KMS-11 (cell line): Measurements from ENCODE around the gene ENTR1.

Source experiments
- H2AFZ ChIP-seq: fragments of 200-600 bp; sonication (generic); 2 replicates; pipeline ENCODE4 v1.6.1; 2016; ENCODE audit warnings: antibody characterized with exemption, mixed run types, low read depth
- H3K27ac ChIP-seq: fragments of 200-600 bp; sonication (generic); 2 replicates; pipeline ENCODE4 v1.6.1; 2016; ENCODE audit warnings: mild to moderate bottlenecking, mixed run types
- H3K27me3 ChIP-seq: fragments of 200-600 bp; sonication (generic); 2 replicates; pipeline ENCODE4 v1.6.1; 2017; ENCODE audit warnings: mild to moderate bottlenecking, low read depth, mixed run types, moderate library complexity; ENCODE audit not compliant: insufficient read depth
- H3K36me3 ChIP-seq: fragments of 200-600 bp; sonication (generic); 2 replicates; pipeline ENCODE4 v1.6.1; 2017; ENCODE audit warnings: mild to moderate bottlenecking, mixed run types; ENCODE audit not compliant: insufficient read depth
- H3K4me1 ChIP-seq: fragments of 200-600 bp; sonication (generic); 2 replicates; pipeline ENCODE4 v1.6.1; 2016; ENCODE audit warnings: mild to moderate bottlenecking, low read depth, mixed run types; ENCODE audit not compliant: poor library complexity, severe bottlenecking
- H3K4me2 ChIP-seq: fragments of 200-600 bp; sonication (generic); 2 replicates; pipeline ENCODE4 v1.7.0; 2016; ENCODE audit warnings: mild to moderate bottlenecking, mixed run types
- H3K4me3 ChIP-seq: fragments of 200-600 bp; sonication (generic); IDR thresholded peaks from 2 replicates; pipeline ENCODE4 v1.6.1; 2017; ENCODE audit warnings: low read depth, low read length, mixed read lengths; ENCODE audit not compliant: insufficient read depth
- H3K79me2 ChIP-seq: fragments of 200-600 bp; sonication (generic); 2 replicates; pipeline ENCODE4 v1.6.1; 2016; ENCODE audit warnings: low read depth, mixed run types; ENCODE audit not compliant: insufficient read depth
- H3K9ac ChIP-seq: fragments of 200-600 bp; sonication (generic); 2 replicates; pipeline ENCODE4 v1.6.1; 2016; ENCODE audit warnings: mild to moderate bottlenecking, mixed run types
- H4K20me1 ChIP-seq: fragments of 200-600 bp; sonication (generic); 2 replicates; pipeline ENCODE4 v1.6.1; 2016; ENCODE audit warnings: mild to moderate bottlenecking, mixed run types; ENCODE audit not compliant: insufficient read depth
- CTCF ChIP-seq: fragments of 200-600 bp; sonication (generic); conservative IDR thresholded peaks from 2 replicates; pipeline ENCODE4 v1.6.1; 2017; ENCODE audit warnings: low read depth, mild to moderate bottlenecking, antibody characterized with exemption, low read length, moderate library complexity, mixed read lengths

Gene ENTR1

GRCh38 chr9:136385015-136385414 is 25.4 kb downstream of the ENTR1 start:
- Histone ChIP-seq H3K27ac (no peak overlapping the region), H3K4me2 (no peak overlapping the region), H3K36me3 (0 out of 2 replicates have a peak, but pooled peaks cover 4% of the 10 kb centered on the region), H3K4me1 (no peaks in the 10 kb centered on the region), H3K4me3 (no peak overlapping the region), H3K27me3 (no peaks in the 10 kb centered on the region), H4K20me1 (no peaks in the 10 kb centered on the region), H2AFZ (no peak overlapping the region), H3K9ac (no peak overlapping the region), H3K79me2 (no peaks in the 10 kb centered on the region)
- TF ChIP-seq CTCF, result no peak

- H3K27ac ChIP-seq, result no peak overlapping the region
- H3K4me3 ChIP-seq, result no peak overlapping the region
- no peaks in the 10 kb centered on the region for H3K4me1 ChIP-seq
- H3K4me2 ChIP-seq, result no peak overlapping the region
- H3K9ac ChIP-seq, result no peak overlapping the region
- H3K79me2 ChIP-seq, result no peaks in the 10 kb centered on the region
- H2AFZ ChIP-seq, result no peak overlapping the region
- 0 out of 2 replicates have a peak, but pooled peaks cover 4% of the 10 kb centered on the region for H3K36me3 ChIP-seq
- no peak for TF ChIP-seq CTCF
- no peaks in the 10 kb centered on the region for H3K27me3 ChIP-seq
- H4K20me1 ChIP-seq, result no peaks in the 10 kb centered on the region
Measured at GRCh38 chr9:136383436-136383835, 27.0 kb downstream of the ENTR1 start.

GRCh38 chr9:136381966-136382513 is 28.4 kb downstream of the ENTR1 start:
- 0 out of 2 replicates have a peak, but pooled peaks cover 2% of the 10 kb centered on the region for H3K36me3 ChIP-seq
- no peak for TF ChIP-seq CTCF
- H3K27ac ChIP-seq, result no peak overlapping the region

GRCh38 chr9:136381311-136381710 is 29.1 kb downstream of the ENTR1 start:
- no peaks in the 10 kb centered on the region for H3K79me2 ChIP-seq
- no peak overlapping the region for H3K9ac ChIP-seq
- TF ChIP-seq CTCF, result no peak
- H3K4me3 ChIP-seq, result no peak overlapping the region
- no peaks in the 10 kb centered on the region for H3K27me3 ChIP-seq
- no peaks in the 10 kb centered on the region for H4K20me1 ChIP-seq
- no peak overlapping the region for H3K27ac ChIP-seq
- no peaks in the 10 kb centered on the region for H3K36me3 ChIP-seq
- no peak overlapping the region for H2AFZ ChIP-seq
- no peaks in the 10 kb centered on the region for H3K4me1 ChIP-seq
- no peak overlapping the region for H3K4me2 ChIP-seq

More at GRCh38 chr9:136381966-136382513, 28.4 kb downstream of the ENTR1 start:
- Histone ChIP-seq H3K9ac (no peak overlapping the region), H3K4me1 (no peaks in the 10 kb centered on the region), H3K27me3 (no peaks in the 10 kb centered on the region), H3K4me2 (no peak overlapping the region), H3K79me2 (no peaks in the 10 kb centered on the region), H3K4me3 (no peak overlapping the region), H4K20me1 (no peaks in the 10 kb centered on the region), H2AFZ (no peak overlapping the region)
